Right atrium auricular region (tissue), 2 donors: Measurements from ENCODE around the gene SLC6A4. TPM values are rescaled to one million over a fixed set of nuclear protein-coding genes. Genes with fewer than 3 reads are reported as not detected.

ENCODE experiments used
- DNase-seq: peaks from one replicate; pipeline ENCODE4 v3.0.0-alpha.2; 2019; ENCODE audit warnings: low spot score
- H3K27ac ChIP-seq, 2 donors: fragments of 200-600 bp; sonication (generic); 1 replicate in 1 of 2; 2 replicates in 1 of 2; pipeline ENCODE4 v1.5.1; 2016 to 2019
- H3K27me3 ChIP-seq, 2 donors: fragments of 200-600 bp; sonication (generic); one replicate each; pipeline versions ENCODE4 v1.5.1 to v1.6.0; 2017 to 2019
- H3K36me3 ChIP-seq: fragments of 200-600 bp; sonication (generic); one replicate; pipeline ENCODE4 v1.5.1; 2016
- H3K4me1 ChIP-seq, 2 donors: fragments of 200-600 bp; sonication (generic); one replicate each; pipeline versions ENCODE4 v1.5.1 to v1.6.0; 2017 to 2019
- H3K4me3 ChIP-seq, 2 donors: fragments of 200-600 bp; sonication (generic); 1 replicate in 1 of 2; 2 replicates in 1 of 2; pipeline ENCODE4 v1.5.1; 2017 to 2019; ENCODE audit warnings: mild to moderate bottlenecking in 1 of 2, moderate library complexity in 1 of 2
- H3K9me3 ChIP-seq, 2 donors: fragments of 200-600 bp; sonication (generic); one replicate each; pipeline ENCODE4 v1.5.1; 2019
- CTCF ChIP-seq, 2 donors: fragments of 200-600 bp; sonication (generic); IDR thresholded peaks; one replicate each; pipeline ENCODE4 v1.5.1; 2019; ENCODE audit warnings: antibody characterized with exemption in 2 of 2
- total RNA-seq, 2 donors: library from RNA; depleted of rRNA; stranded (reverse); fragments of >200 nt; gene quantifications; one replicate each; pipeline ENCODE4 v1.1.0, GENCODE V29; 2016

The SLC6A4 gene
- total RNA-seq, 2 donors from 2014 or later: 2.0 to 7.0 TPM

- H3K9me3 ChIP-seq: no peaks in the 10 kb centered on the region
- no peak for TF ChIP-seq CTCF (IDR thresholded peaks at IDR 0.05)
- H3K27me3 ChIP-seq: no peaks in the 10 kb centered on the region
- peaks cover 34% of the 10 kb centered on the region for H3K36me3 ChIP-seq
- no peaks in the 10 kb centered on the region for H3K4me1 ChIP-seq
- no peak overlapping the region for H3K27ac ChIP-seq
- H3K4me3 ChIP-seq: no peak overlapping the region
- DNase-seq: no peak
These were observed 47.9 kb downstream of the SLC6A4 start for GRCh38 chr17:30187573-30187972.

GRCh38 chr17:30186761-30187160 lies 48.7 kb downstream of the SLC6A4 start:
- H3K27ac ChIP-seq: no peak overlapping the region
- H3K36me3 ChIP-seq: peaks cover 42% of the 10 kb centered on the region
- H3K4me1 ChIP-seq: no peaks in the 10 kb centered on the region
- no peaks in the 10 kb centered on the region for H3K27me3 ChIP-seq
- DNase-seq: no peak
- no peak for TF ChIP-seq CTCF (IDR thresholded peaks at IDR 0.05)
- H3K4me3 ChIP-seq: no peak overlapping the region
- H3K9me3 ChIP-seq: no peaks in the 10 kb centered on the region

GRCh38 chr17:30176855-30177254 lies 58.6 kb downstream of the SLC6A4 start:
- Histone ChIP-seq H3K27ac (no peak overlapping the region), H3K4me1 (no peaks in the 10 kb centered on the region), H3K4me3 (no peak overlapping the region), H3K36me3 (peaks cover 74% of the 10 kb centered on the region), H3K9me3 (no peaks in the 10 kb centered on the region), H3K27me3 (no peaks in the 10 kb centered on the region)
- no peak for TF ChIP-seq CTCF (IDR thresholded peaks at IDR 0.05)
- no peak for DNase-seq

- TF ChIP-seq CTCF (IDR thresholded peaks at IDR 0.05): no peak
These were observed 60.9 kb downstream of the SLC6A4 start for GRCh38 chr17:30174556-30174955.

GRCh38 chr17:30173649-30174048 lies 61.8 kb downstream of the SLC6A4 start:
- H3K4me3 ChIP-seq: no peak overlapping the region
- H3K27me3 ChIP-seq: no peaks in the 10 kb centered on the region
- H3K27ac ChIP-seq: no peak overlapping the region
- no peak for TF ChIP-seq CTCF (IDR thresholded peaks at IDR 0.05)
- H3K4me1 ChIP-seq: no peaks in the 10 kb centered on the region
- no peak for DNase-seq
- no peaks in the 10 kb centered on the region for H3K9me3 ChIP-seq
- peaks cover 45% of the 10 kb centered on the region for H3K36me3 ChIP-seq

More at GRCh38 chr17:30174556-30174955, 60.9 kb downstream of the SLC6A4 start:
- H3K27ac ChIP-seq: no peak overlapping the region
- H3K36me3 ChIP-seq: peaks cover 51% of the 10 kb centered on the region
- no peak for DNase-seq
- H3K4me3 ChIP-seq: no peak overlapping the region
- H3K9me3 ChIP-seq: no peaks in the 10 kb centered on the region
- no peaks in the 10 kb centered on the region for H3K27me3 ChIP-seq
- H3K4me1 ChIP-seq: no peaks in the 10 kb centered on the region

- H3K9me3 ChIP-seq: no peaks in the 10 kb centered on the region
- H3K4me1 ChIP-seq: no peaks in the 10 kb centered on the region
- DNase-seq: no peak
- no peaks in the 10 kb centered on the region for H3K27me3 ChIP-seq
- no peak for TF ChIP-seq CTCF (IDR thresholded peaks at IDR 0.05)
- no peak overlapping the region for H3K4me3 ChIP-seq
- no peak overlapping the region for H3K27ac ChIP-seq
- H3K36me3 ChIP-seq: peaks cover 37% of the 10 kb centered on the region
These were observed 62.9 kb downstream of the SLC6A4 start for GRCh38 chr17:30172560-30172959.
